CD4-positive, alpha-beta T cell treated with Interferon alpha-2 for 1 hour (primary cell): ENCODE data around the gene UPF2.
"Not testable (repeated sequence)": the region's sequence is repeated elsewhere in the genome, so short reads cannot be mapped to it uniquely, and the experiment has no call there.

ENCODE experiments used
- DNase-seq, 2 donors: peaks; one replicate each; pipeline ENCODE4 v3.0.0-alpha.2; 2020 to 2022

The UPF2 gene

GRCh38 chr10:11902646-11903045 is 140.0 kb downstream of the UPF2 start:
- no peak for DNase-seq

DNA sequence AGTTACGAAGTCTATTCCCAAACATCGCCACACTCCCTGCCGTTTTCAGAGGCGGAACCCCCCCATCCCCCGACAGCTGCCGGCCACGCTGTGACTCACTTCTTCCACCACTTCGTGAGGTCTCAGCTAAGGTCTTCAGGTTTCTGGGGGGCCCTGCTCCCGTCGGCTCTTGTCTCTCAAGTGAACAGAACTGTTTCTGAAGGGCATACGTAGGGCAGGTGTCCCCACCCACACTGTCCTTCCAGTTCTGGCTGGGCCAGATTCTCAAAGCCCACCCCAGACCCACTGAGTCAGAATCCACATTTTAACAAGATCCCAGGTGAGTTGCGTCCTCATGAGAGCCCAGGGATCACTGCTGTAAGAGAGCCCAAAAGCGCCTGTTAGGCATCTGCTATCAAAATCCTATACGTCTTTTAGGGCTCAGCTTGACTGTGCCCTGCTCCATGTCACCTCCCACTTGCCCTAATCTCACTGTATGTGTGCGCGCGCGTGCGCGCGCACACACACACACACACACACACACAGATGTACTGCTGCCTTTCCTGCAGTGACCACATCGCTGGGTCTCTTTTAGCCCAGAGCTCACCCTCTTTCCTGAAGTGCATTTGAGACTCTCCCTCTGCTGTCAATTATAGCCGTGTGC is 140.7 kb downstream of the UPF2 start:
- DNase-seq = no peak

DNA sequence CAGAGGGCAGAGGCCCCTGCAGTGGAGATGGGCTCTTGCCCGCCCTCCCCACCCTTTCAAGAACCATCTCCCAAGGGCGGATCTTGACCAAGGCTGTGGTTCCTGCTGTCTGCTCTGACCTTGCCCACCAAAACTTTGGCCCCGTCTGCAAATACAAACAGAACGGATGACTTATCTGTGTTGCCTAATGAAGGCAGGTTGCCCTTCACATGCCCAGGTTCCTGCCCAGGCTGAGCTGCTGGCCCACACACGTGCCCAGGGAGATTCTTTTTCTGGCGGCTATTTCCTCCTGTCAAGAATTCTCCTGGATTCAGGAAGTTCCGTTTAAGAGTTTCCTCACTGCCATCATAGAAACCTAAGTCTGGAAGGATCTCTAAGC is 141.2 kb downstream of the UPF2 start:
- no peak for DNase-seq

- DNase-seq = no peak
Observed at GRCh38 chr10:11901036-11901301, 141.6 kb downstream of the UPF2 start.

GRCh38 chr10:11899067-11899876 is 143.3 kb downstream of the UPF2 start:
- DNase-seq = no peak

- DNase-seq = no peak
Observed at GRCh38 chr10:11898372-11899066, 144.1 kb downstream of the UPF2 start.

- no peak for DNase-seq
Observed at GRCh38 chr10:11898033-11898371, 144.6 kb downstream of the UPF2 start.

GRCh38 chr10:11896549-11897200 is 145.9 kb downstream of the UPF2 start:
- DNase-seq = no peak

GRCh38 chr10:11895598-11895997 is 147.0 kb downstream of the UPF2 start:
- DNase-seq = no peak

DNA sequence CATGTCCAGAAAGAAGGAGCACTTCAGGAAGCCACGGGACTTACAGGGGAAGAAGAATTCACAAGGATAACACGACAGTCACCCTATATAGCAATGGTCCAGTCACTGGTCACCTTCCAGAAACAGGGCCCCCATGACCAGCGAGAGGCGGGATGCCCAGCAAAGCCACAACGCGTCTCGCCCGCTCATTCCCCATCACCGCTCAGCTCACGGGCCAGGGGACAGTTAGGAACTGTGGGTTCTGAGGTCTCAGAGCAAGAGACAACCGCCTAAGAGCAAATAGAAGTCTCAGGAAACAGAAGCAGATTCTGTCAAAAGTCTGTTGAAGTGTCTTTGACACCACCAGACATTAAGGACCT is 147.5 kb downstream of the UPF2 start:
- DNase-seq = no peak

- DNase-seq = no peak
Observed at GRCh38 chr10:11894381-11895107, 148.1 kb downstream of the UPF2 start.

DNA sequence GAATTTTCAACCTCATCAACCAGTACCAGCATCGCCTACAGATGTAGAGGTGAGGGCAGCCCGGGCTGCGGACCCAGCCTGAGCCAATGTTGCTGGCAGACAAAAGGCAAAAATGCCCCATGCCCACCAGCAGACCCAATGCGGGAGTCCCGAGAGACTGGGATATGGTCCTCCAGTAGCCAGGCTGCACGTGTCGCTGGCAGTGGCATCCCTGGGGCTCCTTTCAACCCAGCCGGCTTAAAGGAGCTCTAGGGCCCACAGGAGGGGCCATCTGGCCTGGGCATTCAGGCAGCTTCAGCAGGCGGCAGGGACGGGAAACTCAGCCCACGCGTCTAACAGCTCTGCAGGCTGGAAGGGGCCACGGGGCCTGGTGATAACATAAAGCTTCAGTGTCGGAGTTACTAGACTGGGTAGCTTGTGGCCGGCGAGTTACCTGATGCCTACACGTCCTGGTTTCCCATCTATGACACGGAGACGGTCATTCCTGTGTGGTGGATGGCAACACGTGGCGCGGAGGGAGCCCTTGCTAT is 148.8 kb downstream of the UPF2 start:
- DNase-seq = no peak

GRCh38 chr10:11891776-11892486 is 150.7 kb downstream of the UPF2 start:
- DNase-seq = no peak

DNA sequence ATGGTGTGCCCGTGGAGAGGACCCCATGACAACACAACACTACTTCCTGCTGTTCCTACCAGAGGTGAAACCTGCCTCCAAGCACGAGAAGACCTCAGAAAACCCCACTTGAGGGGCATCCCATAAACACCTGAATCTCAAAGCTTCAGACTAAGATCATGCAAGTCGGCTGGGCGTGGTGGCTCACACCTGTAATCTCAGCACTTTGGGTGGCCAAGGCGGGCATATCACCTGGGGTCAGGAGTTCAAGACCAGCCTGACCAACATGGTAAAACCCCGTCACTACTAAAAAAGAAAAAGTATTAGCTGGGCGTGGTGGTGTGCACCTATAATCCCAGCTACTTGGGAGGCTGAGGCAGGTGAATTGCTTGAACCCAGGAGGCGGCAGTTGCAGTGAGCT is 153.3 kb downstream of the UPF2 start:
- not testable (repeated sequence) for DNase-seq

GRCh38 chr10:11887381-11888227 is 155.0 kb downstream of the UPF2 start:
- no peak for DNase-seq

DNA sequence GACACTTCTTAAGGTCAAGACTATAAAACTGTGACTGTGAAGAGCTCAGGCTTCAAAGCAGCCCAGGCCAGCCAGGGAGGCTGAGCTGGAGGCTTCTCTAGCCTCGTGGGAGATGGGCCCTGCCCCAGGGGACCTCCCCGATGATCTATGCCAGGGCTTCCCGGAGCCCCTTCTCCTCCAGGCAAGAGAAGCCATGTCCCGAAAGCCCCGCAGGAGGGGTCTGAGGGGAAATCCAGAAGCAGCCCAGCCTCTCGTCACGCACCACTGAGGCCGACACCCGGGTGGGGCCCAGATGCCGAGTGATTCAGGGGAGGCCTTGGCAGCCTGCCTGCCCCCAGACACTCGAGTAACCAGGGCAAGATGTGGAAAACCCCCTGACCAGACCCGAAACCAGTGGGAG is 155.8 kb downstream of the UPF2 start:
- no peak for DNase-seq

- DNase-seq = no peak
Observed at GRCh38 chr10:11886138-11886474, 156.5 kb downstream of the UPF2 start.

DNA sequence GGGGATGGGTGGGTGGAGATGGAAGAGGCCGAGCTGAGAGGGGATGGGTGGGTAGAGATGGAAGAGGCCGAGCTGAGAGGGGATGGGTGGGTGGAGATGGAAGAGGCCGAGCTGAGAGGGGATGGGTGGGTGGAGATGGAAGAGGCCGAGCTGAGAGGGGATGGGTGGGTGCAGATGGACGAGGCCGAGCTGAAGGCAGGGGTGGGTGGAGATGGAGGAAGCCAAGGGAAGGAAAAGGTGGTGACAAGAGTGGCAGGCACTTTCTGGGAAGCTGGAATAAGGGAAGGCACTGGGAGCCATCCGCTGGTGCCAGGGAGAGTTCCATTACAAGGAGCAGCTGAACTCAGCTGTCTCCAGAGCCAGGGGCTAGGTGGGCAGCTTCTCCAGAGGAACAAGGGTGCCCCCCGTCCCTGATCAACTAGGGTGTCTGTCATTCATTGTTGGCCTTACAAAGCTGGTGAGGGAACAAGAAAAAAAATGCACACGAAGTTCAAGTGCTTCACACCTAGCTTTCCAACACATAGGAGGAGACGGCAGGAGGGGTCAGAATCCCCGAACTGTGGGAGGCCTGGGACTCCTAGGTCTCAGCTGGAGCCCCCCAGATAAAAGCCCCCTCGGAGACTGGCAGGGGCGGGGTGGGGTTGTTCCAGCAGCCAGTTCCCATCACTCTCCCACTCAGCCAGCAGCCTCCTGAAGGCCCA is 157.0 kb downstream of the UPF2 start:
- no peak for DNase-seq

- DNase-seq = no peak
Observed at GRCh38 chr10:11884706-11885423, 157.7 kb downstream of the UPF2 start.
